Testis (tissue), 3 donors: Measurements from ENCODE around the gene LRRC47. TPM values are rescaled to one million over a fixed set of nuclear protein-coding genes. Genes with fewer than 3 reads are reported as not detected.

Experiments
- DNase-seq: peaks from one replicate; pipeline ENCODE4 v3.0.0-alpha.2; 2019
- H3K27ac ChIP-seq, 2 donors: fragments of 200-600 bp; sonication (generic); one replicate each; pipeline ENCODE4 v1.5.1; 2019
- H3K27me3 ChIP-seq: fragments of 200-600 bp; sonication (generic); one replicate; pipeline ENCODE4 v1.5.1; 2019
- H3K36me3 ChIP-seq: fragments of 200-600 bp; sonication (generic); one replicate; pipeline ENCODE4 v1.5.1; 2017; ENCODE audit warnings: low read depth; ENCODE audit errors: missing control alignments
- H3K4me1 ChIP-seq: fragments of 200-600 bp; sonication (generic); one replicate; pipeline ENCODE4 v1.5.1; 2019
- H3K4me3 ChIP-seq, 2 donors: fragments of 200-600 bp; sonication (generic); one replicate each; pipeline ENCODE4 v1.5.1; 2017 to 2019
- H3K9me3 ChIP-seq: fragments of 200-600 bp; sonication (generic); one replicate; pipeline ENCODE4 v1.5.1; 2017
- POLR2A ChIP-seq: fragments of 450-650 bp; IDR thresholded peaks from one replicate; pipeline ENCODE4 v1.6.1; 2017; ENCODE audit warnings: antibody characterized with exemption, mild to moderate bottlenecking, moderate library complexity
- WGBS, 2 donors: methylation state at CpG; one replicate each; pipeline ENCODE4 v1.1.5; 2018; 5-methylcytosine and 5-hydroxymethylcytosine counted together
- intact Hi-C: fragments of 100-400 bp; cut with DNase I; formaldehyde crosslinking; loops from one replicate; pipeline ENCODE4 v1.15.1; 2023; ENCODE audit warnings: low total_unique reads
- polyA plus RNA-seq: library from polyadenylated mRNA; stranded (reverse); fragments of 350-450 nt; fragmentation: Illumina TruSeq; extraction: RNeasy Lipid Tissue Mini Kit (QIAGEN cat#74804); gene quantifications from one replicate; pipeline ENCODE4 v1.2.3, GENCODE V29; 2014; ENCODE audit warnings: low read depth, low replicate concordance; ENCODE audit not compliant: insufficient read depth
- total RNA-seq, 2 donors: library from RNA; depleted of rRNA; stranded (reverse); fragments of >200 nt; gene quantifications; one replicate each; pipeline ENCODE4 v1.2.3, GENCODE V29; 2016
- TF ChIP-seq, protein P1 (sequence below), 3 experiments: fragments of 450-650 bp in 2 of 3; fragments of 200-600 bp in 1 of 3; sonication (generic) in 1 of 3; IDR thresholded peaks; one replicate each; pipeline ENCODE4 v1.5.1; 2016 to 2019; ENCODE audit warnings: antibody characterized with exemption in 3 of 3, mild to moderate bottlenecking in 2 of 3, moderate library complexity in 1 of 3

Gene LRRC47
- total and polyA plus RNA-seq, 3 donors from 2014 or later, result 27.6 to 46.6 (median 45.9) TPM

DNA sequence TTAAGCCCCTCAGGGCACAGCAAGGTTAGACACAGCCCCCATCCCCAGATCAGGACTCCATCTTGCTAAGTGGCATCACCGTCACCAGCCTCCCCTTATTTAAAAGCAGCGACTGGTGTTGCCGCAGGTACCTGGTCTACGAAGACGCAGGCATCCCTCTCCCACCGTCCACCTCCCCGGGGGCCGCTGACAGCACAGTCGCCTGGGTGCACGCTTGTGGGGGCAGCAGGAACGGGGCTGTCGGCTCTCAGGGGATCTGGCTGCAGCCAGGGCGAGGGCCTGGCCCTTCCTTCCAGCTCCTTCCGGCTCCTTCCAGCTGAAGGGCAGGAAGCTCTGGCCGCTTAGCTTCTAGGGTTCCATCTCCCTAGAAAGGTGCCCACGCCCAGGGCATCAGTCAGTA lies 61.7 kb downstream of the LRRC47 start:
- intact Hi-C loops, result no loop called here
- Histone ChIP-seq H3K4me1 (no peaks in the 10 kb centered on the region), H3K4me3 (no peak overlapping the region), H3K27ac (no peak overlapping the region), H3K9me3 (no peaks in the 10 kb centered on the region), H3K36me3 (no peaks in the 10 kb centered on the region), H3K27me3 (no peaks in the 10 kb centered on the region)
- 97 to 98% methylated on average over 7 to 16 of the region's 16 CpGs for WGBS, 2 donors
- DNase-seq, result no peak
- no peak for TF ChIP-seq POLR2A
- TF ChIP-seq, protein P1, sequence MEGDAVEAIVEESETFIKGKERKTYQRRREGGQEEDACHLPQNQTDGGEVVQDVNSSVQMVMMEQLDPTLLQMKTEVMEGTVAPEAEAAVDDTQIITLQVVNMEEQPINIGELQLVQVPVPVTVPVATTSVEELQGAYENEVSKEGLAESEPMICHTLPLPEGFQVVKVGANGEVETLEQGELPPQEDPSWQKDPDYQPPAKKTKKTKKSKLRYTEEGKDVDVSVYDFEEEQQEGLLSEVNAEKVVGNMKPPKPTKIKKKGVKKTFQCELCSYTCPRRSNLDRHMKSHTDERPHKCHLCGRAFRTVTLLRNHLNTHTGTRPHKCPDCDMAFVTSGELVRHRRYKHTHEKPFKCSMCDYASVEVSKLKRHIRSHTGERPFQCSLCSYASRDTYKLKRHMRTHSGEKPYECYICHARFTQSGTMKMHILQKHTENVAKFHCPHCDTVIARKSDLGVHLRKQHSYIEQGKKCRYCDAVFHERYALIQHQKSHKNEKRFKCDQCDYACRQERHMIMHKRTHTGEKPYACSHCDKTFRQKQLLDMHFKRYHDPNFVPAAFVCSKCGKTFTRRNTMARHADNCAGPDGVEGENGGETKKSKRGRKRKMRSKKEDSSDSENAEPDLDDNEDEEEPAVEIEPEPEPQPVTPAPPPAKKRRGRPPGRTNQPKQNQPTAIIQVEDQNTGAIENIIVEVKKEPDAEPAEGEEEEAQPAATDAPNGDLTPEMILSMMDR (IDR thresholded peaks at IDR 0.05), result no peak

- Histone ChIP-seq H3K4me3 (no peak overlapping the region), H3K4me1 (no peaks in the 10 kb centered on the region), H3K27me3 (no peaks in the 10 kb centered on the region), H3K36me3 (no peaks in the 10 kb centered on the region), H3K27ac (no peak overlapping the region), H3K9me3 (no peaks in the 10 kb centered on the region)
- TF ChIP-seq, protein P1 (IDR thresholded peaks at IDR 0.05), result no peak
- no peak for TF ChIP-seq POLR2A
- 89 to 90% methylated on average over 4 to 17 of the region's 17 CpGs for WGBS, 2 donors
- intact Hi-C loops, result no loop called here
- DNase-seq, result no peak
Observed at GRCh38 chr1:3733883-3734589, 62.3 kb downstream of the LRRC47 start.

DNA sequence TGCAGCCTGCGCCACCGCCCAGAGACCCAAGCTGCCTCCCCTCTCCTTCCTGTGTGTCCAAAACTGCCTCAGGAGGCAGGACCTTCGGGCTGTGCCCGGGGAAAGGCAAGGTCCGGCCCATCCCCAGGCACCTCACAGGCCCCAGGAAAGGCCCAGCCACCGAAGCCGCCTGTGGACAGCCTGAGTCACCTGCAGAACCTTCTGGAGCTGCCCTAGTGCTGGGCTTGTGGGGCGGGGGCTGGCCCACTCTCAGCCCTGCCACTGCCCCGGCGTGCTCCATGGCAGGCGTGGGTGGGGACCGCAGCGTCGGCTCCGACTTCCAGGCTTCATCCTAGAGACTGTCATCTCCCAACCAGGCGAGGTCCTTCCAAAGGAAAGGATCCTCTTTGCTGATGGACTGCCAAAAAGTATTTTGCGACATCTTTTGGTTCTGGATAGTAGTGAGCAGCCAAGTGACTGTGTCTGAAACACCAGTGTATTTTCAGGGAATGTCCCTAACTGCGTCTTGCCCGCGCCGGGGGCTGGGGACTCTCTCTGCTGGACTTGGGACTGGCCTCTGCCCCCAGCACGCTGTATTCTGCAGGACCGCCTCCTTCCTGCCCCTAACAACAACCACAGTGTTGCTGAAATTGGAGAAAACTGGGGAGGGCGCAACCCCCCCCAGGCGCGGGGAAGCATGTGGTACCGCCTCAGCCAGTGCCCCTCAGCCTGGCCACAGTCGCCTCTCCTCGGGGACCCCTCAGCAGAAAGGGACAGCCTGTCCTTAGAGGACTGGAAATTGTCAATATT lies 63.0 kb downstream of the LRRC47 start:
- no peak for DNase-seq
- 86% methylated on average over 19 to 29 of the region's 29 CpGs for WGBS, 2 donors
- Histone ChIP-seq H3K36me3 (no peaks in the 10 kb centered on the region), H3K27ac (no peak overlapping the region), H3K27me3 (no peaks in the 10 kb centered on the region), H3K4me3 (no peak overlapping the region), H3K9me3 (no peaks in the 10 kb centered on the region), H3K4me1 (no peaks in the 10 kb centered on the region)
- intact Hi-C loops, result no loop called here
- TF ChIP-seq, protein P1 (IDR thresholded peaks at IDR 0.05), result no peak
- TF ChIP-seq POLR2A, result no peak

DNA sequence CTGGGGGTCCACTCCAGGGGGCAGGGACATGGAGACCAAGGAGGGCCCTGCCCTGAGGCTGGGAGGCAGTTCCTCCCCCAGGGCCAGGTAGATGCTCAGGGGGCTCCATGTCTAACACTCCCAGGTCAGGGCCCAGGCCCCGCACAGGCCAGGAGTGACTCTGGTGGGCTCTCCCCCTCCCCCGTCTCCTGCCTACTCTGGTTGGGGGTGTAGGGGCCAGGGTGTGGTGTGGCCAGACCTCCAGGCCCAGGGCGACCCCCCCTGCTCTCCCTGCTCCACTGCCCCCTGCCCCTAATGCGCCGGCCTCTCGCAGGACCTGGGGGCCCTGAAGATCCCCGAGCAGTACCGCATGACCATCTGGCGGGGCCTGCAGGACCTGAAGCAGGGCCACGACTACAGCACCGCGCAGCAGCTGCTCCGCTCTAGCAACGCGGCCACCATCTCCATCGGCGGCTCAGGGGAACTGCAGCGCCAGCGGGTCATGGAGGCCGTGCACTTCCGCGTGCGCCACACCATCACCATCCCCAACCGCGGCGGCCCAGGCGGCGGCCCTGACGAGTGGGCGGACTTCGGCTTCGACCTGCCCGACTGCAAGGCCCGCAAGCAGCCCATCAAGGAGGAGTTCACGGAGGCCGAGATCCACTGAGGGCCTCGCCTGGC lies 63.7 kb downstream of the LRRC47 start:
- TF ChIP-seq, protein P1 (IDR thresholded peaks at IDR 0.05), result no peak
- TF ChIP-seq POLR2A, result no peak
- H3K27ac ChIP-seq, result no peak overlapping the region
- no peak for DNase-seq
- no peaks in the 10 kb centered on the region for H3K9me3 ChIP-seq
- H3K4me1 ChIP-seq, result no peaks in the 10 kb centered on the region
- H3K27me3 ChIP-seq, result no peaks in the 10 kb centered on the region
- H3K4me3 ChIP-seq, result no peak overlapping the region
- WGBS, 2 donors, result 71% methylated on average over 37 of the region's 37 CpGs; no CpG with 5 or more reads in 1 of the 2 donors
- no peaks in the 10 kb centered on the region for H3K36me3 ChIP-seq
- intact Hi-C loops, result no loop called here
